Liver (tissue), 9 donors: ENCODE measurements around the gene COL17A1. TPM values are rescaled to one million over a fixed set of nuclear protein-coding genes. Genes with fewer than 3 reads are reported as not detected.

Experiments
- DNase-seq: peaks from one replicate; pipeline ENCODE4 v3.0.0-alpha.2; 2017; ENCODE audit warnings: low spot score
- H3K27ac ChIP-seq, 2 donors: one replicate each; pipeline ENCODE4 v1.7.0; 2013; ENCODE audit warnings: inconsistent platforms in 2 of 2, low read length in 2 of 2, control low read depth in 1 of 2, low read depth in 1 of 2, mild to moderate bottlenecking in 1 of 2
- H3K27me3 ChIP-seq, 4 donors: one replicate each; pipeline versions ENCODE4 v1.6.1 to v1.7.0; 2013; ENCODE audit warnings: low read length in 3 of 4, inconsistent platforms in 1 of 4, mild to moderate bottlenecking in 1 of 4, moderate library complexity in 1 of 4; ENCODE audit not compliant: control insufficient read depth in 4 of 4, insufficient read depth in 4 of 4
- H3K36me3 ChIP-seq, 4 donors: one replicate each; pipeline versions ENCODE4 v1.6.1 to v1.7.0; 2013; ENCODE audit warnings: low read length in 3 of 4, mild to moderate bottlenecking in 3 of 4, low read depth in 1 of 4, moderate library complexity in 1 of 4; ENCODE audit not compliant: control insufficient read depth in 4 of 4, insufficient read depth in 3 of 4
- H3K4me1 ChIP-seq, 4 donors: one replicate each; pipeline versions ENCODE4 v1.6.1 to v1.7.0; 2013; ENCODE audit warnings: low read length in 3 of 4, mild to moderate bottlenecking in 3 of 4, moderate library complexity in 1 of 4; ENCODE audit not compliant: control insufficient read depth in 4 of 4, insufficient read depth in 4 of 4
- H3K4me3 ChIP-seq, 3 donors: one replicate each; pipeline versions ENCODE4 v1.6.1 to v1.7.0; 2013; ENCODE audit warnings: low read length in 3 of 3, control low read depth in 1 of 3, low read depth in 1 of 3, mild to moderate bottlenecking in 1 of 3
- H3K9ac ChIP-seq, 2 donors: one replicate each; pipeline ENCODE4 v1.7.0; 2013; ENCODE audit warnings: low read length in 2 of 2, mild to moderate bottlenecking in 2 of 2, moderate library complexity in 2 of 2, control low read depth in 1 of 2, low read depth in 1 of 2
- H3K9me3 ChIP-seq, 4 donors: one replicate each; pipeline versions ENCODE4 v1.6.1 to v1.7.0; 2013; ENCODE audit warnings: low read length in 3 of 4; ENCODE audit not compliant: control insufficient read depth in 4 of 4
- EGR1 ChIP-seq, 2 donors: IDR thresholded peaks; 2 replicates each; pipeline ENCODE4 v1.6.1; 2016 to 2018; ENCODE audit warnings: antibody characterized with exemption in 2 of 2, low read depth in 2 of 2
- FOXA1 ChIP-seq: IDR thresholded peaks from 2 replicates; pipeline ENCODE4 v1.6.1; 2016; ENCODE audit warnings: antibody characterized with exemption
- FOXA2 ChIP-seq: IDR thresholded peaks from 2 replicates; pipeline ENCODE4 v1.6.1; 2016; ENCODE audit warnings: antibody characterized with exemption
- GABPA ChIP-seq, 2 donors: IDR thresholded peaks in 1 of 2; conservative IDR thresholded peaks in 1 of 2; 2 replicates each; pipeline ENCODE4 v1.6.1; 2016; ENCODE audit warnings: antibody characterized with exemption in 2 of 2, mild to moderate bottlenecking in 1 of 2, moderate library complexity in 1 of 2
- HNF4A ChIP-seq, 2 donors: conservative IDR thresholded peaks; 2 replicates each; pipeline ENCODE4 v1.6.1; 2016; ENCODE audit warnings: antibody characterized with exemption in 2 of 2, mild to moderate bottlenecking in 2 of 2
- HNF4G ChIP-seq: IDR thresholded peaks from 2 replicates; pipeline ENCODE4 v1.6.1; 2016; ENCODE audit warnings: antibody characterized with exemption
- JUND ChIP-seq, 2 donors: IDR thresholded peaks; 2 replicates each; pipeline ENCODE4 v1.6.1; 2016; ENCODE audit warnings: antibody characterized with exemption in 2 of 2
- NR2F2 ChIP-seq: IDR thresholded peaks from 2 replicates; pipeline ENCODE4 v1.6.1; 2016; ENCODE audit warnings: antibody characterized with exemption
- RAD21 ChIP-seq, 2 donors: IDR thresholded peaks; 2 replicates each; pipeline ENCODE4 v1.6.1; 2016; ENCODE audit warnings: antibody characterized with exemption in 2 of 2, mild to moderate bottlenecking in 2 of 2
- RXRA ChIP-seq, 2 donors: IDR thresholded peaks; 2 replicates each; pipeline ENCODE4 v1.6.1; 2017 to 2018; ENCODE audit warnings: antibody characterized with exemption in 2 of 2, mild to moderate bottlenecking in 1 of 2
- TAF1 ChIP-seq: conservative IDR thresholded peaks from 2 replicates; pipeline ENCODE4 v1.6.1; 2016; ENCODE audit warnings: antibody characterized with exemption, mild to moderate bottlenecking
- YY1 ChIP-seq: IDR thresholded peaks from 2 replicates; pipeline ENCODE4 v1.6.1; 2016; ENCODE audit warnings: antibody characterized with exemption, mild to moderate bottlenecking
- WGBS: extraction: QIAGEN DNeasy Blood & Tissue Kit; methylation state at CpG from one replicate; pipeline ENCODE4 v1.1.7; 2013; 5-methylcytosine and 5-hydroxymethylcytosine counted together
- polyA plus RNA-seq, 2 donors: library from polyadenylated mRNA; stranded (reverse) in 1 of 2; unstranded in 1 of 2; fragments of 200-250 nt in 1 of 2; fragments of >200 nt in 1 of 2; fragmentation: Nextera tagmentation in 1 of 2; extraction: Ambion mirVana in 1 of 2; gene quantifications; one replicate each; pipeline versions ENCODE4 v1.2.1 to v1.2.3, GENCODE V29; 2013 to 2015
- total RNA-seq, 2 donors: library from RNA; depleted of rRNA; stranded (reverse); fragments of >200 nt; gene quantifications; one replicate each; pipeline ENCODE4 v1.2.3, GENCODE V29; 2014
- TF ChIP-seq, protein P1 (sequence below): fragments of 150-350 bp; IDR thresholded peaks from 2 replicates; pipeline ENCODE4 v1.5.1; 2017; ENCODE audit warnings: improper control_type of control experiment, low read depth, low read length; ENCODE audit not compliant: missing input control
- TF ChIP-seq, protein P2 (sequence below): IDR thresholded peaks from 2 replicates; pipeline ENCODE4 v1.6.1; 2016; ENCODE audit warnings: antibody characterized with exemption
- TF ChIP-seq, protein P3 (sequence below): IDR thresholded peaks from 2 replicates; pipeline ENCODE4 v1.6.1; 2016; ENCODE audit warnings: antibody characterized with exemption, mild to moderate bottlenecking
- TF ChIP-seq, protein P4 (sequence below): IDR thresholded peaks from 2 replicates; pipeline ENCODE4 v1.6.1; 2016; ENCODE audit warnings: antibody characterized with exemption
- TF ChIP-seq, protein P5 (sequence below): IDR thresholded peaks from 2 replicates; pipeline ENCODE4 v1.6.1; 2016; ENCODE audit warnings: antibody characterized with exemption
- donor health status: healthy.
- donor health status: healthy.
- donor health status: healthy.
- donor health status: healthy.
- donor health status: healthy.

Gene COL17A1
- total and polyA plus RNA-seq, 4 donors: 0.05 to 1.7 TPM; not detected in 2

DNA sequence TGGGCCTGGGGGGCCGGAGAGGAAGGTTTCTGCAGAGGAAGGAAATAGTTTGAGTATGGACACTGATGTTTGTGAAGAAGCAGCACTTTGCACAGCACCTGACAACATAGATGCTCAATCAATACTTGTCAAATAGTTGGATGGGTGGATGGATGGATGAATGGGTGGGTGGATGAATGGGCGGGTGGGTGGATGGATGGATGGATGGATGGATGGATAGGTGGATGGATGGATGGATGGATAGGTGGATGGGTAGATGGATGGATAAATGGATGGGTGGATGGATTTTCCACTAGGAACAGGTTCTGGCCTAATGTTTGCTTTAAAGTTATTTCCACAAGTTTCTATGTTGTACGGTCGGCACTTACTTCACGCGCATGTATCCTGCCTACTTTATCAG, 45.3 kb downstream of the COL17A1 start:
- WGBS: 57% methylated on average over 6 of the region's 6 CpGs
- Histone ChIP-seq H3K9ac (no peak overlapping the region), H3K9me3 (no peaks in the 10 kb centered on the region), H3K4me3 (no peak overlapping the region), H3K4me1 (no peaks in the 10 kb centered on the region), H3K36me3 (no peaks in the 10 kb centered on the region), H3K27ac (no peak overlapping the region), H3K27me3 (no peaks in the 10 kb centered on the region)
- no peak for TF ChIP-seq GABPA (IDR thresholded peaks at IDR 0.05 in 1 of 2, conservative IDR thresholded peaks at IDR 0.05 in 1 of 2)
- TF ChIP-seq, protein P1, sequence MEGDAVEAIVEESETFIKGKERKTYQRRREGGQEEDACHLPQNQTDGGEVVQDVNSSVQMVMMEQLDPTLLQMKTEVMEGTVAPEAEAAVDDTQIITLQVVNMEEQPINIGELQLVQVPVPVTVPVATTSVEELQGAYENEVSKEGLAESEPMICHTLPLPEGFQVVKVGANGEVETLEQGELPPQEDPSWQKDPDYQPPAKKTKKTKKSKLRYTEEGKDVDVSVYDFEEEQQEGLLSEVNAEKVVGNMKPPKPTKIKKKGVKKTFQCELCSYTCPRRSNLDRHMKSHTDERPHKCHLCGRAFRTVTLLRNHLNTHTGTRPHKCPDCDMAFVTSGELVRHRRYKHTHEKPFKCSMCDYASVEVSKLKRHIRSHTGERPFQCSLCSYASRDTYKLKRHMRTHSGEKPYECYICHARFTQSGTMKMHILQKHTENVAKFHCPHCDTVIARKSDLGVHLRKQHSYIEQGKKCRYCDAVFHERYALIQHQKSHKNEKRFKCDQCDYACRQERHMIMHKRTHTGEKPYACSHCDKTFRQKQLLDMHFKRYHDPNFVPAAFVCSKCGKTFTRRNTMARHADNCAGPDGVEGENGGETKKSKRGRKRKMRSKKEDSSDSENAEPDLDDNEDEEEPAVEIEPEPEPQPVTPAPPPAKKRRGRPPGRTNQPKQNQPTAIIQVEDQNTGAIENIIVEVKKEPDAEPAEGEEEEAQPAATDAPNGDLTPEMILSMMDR: no peak
- no peak for DNase-seq

DNA sequence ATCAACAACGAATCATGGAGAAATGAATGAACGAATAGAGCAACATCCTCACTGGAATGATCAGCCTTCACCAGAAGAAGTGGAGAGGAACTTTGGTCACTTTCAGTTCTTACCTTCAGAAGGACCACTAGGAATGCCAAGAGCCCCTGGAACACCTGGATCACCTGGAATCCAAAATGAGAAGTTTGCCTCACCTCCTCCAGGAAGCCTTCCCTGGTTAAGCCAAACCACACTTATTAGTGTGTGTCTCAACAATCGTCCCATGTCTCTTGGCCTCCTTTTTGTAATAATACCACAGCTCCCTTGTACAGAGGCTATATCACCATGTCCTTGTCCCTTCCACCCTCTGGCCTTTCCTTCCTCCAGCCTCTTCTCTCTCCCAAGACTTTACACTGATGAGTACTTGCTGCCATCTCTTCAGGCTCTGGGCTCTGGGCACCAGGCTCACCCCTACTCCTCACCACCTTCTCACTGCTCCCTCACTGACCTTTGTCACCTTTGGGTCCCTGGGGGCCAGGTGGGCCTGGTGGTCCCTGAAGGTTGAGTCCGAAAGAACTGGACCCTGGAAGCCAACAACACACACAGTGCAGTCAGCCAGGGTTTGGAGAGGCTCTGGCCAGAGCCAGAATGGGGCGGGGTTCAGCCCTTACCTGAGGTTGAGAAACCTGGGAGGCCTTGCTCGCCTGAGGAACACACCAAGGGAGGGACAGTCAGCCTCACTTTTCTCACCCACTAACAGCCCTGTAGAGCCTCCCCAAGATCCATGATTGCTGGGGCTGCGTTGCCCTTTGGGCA, 46.5 kb downstream of the COL17A1 start:
- no peaks in the 10 kb centered on the region for H3K27me3 ChIP-seq
- 90% methylated on average over 7 of the region's 7 CpGs for WGBS
- no peak for DNase-seq
- H3K4me1 ChIP-seq: no peaks in the 10 kb centered on the region
- no peak overlapping the region for H3K9ac ChIP-seq
- H3K9me3 ChIP-seq: no peaks in the 10 kb centered on the region
- no peak for TF ChIP-seq YY1
- no peak for TF ChIP-seq NR2F2
- no peak overlapping the region for H3K4me3 ChIP-seq
- no peaks in the 10 kb centered on the region for H3K36me3 ChIP-seq
- H3K27ac ChIP-seq: no peak overlapping the region

DNA sequence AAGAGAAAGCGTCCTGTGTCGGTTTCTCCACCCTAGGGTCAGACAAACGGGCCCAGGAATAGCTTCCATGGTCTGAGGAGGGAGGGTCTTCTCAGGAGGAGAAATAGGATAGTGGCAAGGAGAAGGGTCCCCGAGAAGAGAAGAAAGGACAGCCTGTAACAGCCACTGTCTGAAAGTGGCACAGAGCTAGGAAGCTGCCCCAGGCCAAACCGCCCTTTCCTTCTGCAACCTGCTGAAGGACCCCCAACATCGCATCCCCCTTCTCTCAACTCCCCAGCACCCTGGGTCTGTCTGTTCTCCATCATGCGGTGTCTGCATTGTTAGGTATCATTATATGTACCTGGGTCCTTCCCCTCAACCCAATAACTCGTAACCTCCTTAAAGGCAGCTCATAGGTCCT, 47.1 kb downstream of the COL17A1 start:
- DNase-seq: no peak
- no peaks in the 10 kb centered on the region for H3K9me3 ChIP-seq
- no peaks in the 10 kb centered on the region for H3K4me1 ChIP-seq
- TF ChIP-seq, protein P1: no peak
- TF ChIP-seq, protein P2, sequence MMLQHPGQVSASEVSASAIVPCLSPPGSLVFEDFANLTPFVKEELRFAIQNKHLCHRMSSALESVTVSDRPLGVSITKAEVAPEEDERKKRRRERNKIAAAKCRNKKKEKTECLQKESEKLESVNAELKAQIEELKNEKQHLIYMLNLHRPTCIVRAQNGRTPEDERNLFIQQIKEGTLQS: no peak
- TF ChIP-seq, protein P3, sequence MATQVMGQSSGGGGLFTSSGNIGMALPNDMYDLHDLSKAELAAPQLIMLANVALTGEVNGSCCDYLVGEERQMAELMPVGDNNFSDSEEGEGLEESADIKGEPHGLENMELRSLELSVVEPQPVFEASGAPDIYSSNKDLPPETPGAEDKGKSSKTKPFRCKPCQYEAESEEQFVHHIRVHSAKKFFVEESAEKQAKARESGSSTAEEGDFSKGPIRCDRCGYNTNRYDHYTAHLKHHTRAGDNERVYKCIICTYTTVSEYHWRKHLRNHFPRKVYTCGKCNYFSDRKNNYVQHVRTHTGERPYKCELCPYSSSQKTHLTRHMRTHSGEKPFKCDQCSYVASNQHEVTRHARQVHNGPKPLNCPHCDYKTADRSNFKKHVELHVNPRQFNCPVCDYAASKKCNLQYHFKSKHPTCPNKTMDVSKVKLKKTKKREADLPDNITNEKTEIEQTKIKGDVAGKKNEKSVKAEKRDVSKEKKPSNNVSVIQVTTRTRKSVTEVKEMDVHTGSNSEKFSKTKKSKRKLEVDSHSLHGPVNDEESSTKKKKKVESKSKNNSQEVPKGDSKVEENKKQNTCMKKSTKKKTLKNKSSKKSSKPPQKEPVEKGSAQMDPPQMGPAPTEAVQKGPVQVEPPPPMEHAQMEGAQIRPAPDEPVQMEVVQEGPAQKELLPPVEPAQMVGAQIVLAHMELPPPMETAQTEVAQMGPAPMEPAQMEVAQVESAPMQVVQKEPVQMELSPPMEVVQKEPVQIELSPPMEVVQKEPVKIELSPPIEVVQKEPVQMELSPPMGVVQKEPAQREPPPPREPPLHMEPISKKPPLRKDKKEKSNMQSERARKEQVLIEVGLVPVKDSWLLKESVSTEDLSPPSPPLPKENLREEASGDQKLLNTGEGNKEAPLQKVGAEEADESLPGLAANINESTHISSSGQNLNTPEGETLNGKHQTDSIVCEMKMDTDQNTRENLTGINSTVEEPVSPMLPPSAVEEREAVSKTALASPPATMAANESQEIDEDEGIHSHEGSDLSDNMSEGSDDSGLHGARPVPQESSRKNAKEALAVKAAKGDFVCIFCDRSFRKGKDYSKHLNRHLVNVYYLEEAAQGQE: no peak
- TF ChIP-seq GABPA (IDR thresholded peaks at IDR 0.05 in 1 of 2, conservative IDR thresholded peaks at IDR 0.05 in 1 of 2) (no peak), NR2F2 (no peak), HNF4G (no peak), EGR1 (IDR thresholded peaks at IDR 0.05; ENCODE audit: low read depth in 2 of 2) (no peak), RXRA (IDR thresholded peaks at IDR 0.05) (no peak), JUND (IDR thresholded peaks at IDR 0.05) (no peak), HNF4A (conservative IDR thresholded peaks at IDR 0.05) (no peak), FOXA2 (no peak), RAD21 (IDR thresholded peaks at IDR 0.05) (no peak), FOXA1 (no peak), TAF1 (no peak)
- TF ChIP-seq, protein P4, sequence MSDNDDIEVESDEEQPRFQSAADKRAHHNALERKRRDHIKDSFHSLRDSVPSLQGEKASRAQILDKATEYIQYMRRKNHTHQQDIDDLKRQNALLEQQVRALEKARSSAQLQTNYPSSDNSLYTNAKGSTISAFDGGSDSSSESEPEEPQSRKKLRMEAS: no peak
- TF ChIP-seq, protein P5, sequence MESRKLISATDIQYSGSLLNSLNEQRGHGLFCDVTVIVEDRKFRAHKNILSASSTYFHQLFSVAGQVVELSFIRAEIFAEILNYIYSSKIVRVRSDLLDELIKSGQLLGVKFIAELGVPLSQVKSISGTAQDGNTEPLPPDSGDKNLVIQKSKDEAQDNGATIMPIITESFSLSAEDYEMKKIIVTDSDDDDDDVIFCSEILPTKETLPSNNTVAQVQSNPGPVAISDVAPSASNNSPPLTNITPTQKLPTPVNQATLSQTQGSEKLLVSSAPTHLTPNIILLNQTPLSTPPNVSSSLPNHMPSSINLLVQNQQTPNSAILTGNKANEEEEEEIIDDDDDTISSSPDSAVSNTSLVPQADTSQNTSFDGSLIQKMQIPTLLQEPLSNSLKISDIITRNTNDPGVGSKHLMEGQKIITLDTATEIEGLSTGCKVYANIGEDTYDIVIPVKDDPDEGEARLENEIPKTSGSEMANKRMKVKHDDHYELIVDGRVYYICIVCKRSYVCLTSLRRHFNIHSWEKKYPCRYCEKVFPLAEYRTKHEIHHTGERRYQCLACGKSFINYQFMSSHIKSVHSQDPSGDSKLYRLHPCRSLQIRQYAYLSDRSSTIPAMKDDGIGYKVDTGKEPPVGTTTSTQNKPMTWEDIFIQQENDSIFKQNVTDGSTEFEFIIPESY: no peak
- no peak overlapping the region for H3K27ac ChIP-seq
- H3K36me3 ChIP-seq: no peaks in the 10 kb centered on the region
- H3K4me3 ChIP-seq: no peak overlapping the region
- no peaks in the 10 kb centered on the region for H3K27me3 ChIP-seq
- WGBS: 94% methylated on average over 8 of the region's 8 CpGs
- H3K9ac ChIP-seq: no peak overlapping the region
